ENCODE measurements around the gene PRPF38B.

DNA sequence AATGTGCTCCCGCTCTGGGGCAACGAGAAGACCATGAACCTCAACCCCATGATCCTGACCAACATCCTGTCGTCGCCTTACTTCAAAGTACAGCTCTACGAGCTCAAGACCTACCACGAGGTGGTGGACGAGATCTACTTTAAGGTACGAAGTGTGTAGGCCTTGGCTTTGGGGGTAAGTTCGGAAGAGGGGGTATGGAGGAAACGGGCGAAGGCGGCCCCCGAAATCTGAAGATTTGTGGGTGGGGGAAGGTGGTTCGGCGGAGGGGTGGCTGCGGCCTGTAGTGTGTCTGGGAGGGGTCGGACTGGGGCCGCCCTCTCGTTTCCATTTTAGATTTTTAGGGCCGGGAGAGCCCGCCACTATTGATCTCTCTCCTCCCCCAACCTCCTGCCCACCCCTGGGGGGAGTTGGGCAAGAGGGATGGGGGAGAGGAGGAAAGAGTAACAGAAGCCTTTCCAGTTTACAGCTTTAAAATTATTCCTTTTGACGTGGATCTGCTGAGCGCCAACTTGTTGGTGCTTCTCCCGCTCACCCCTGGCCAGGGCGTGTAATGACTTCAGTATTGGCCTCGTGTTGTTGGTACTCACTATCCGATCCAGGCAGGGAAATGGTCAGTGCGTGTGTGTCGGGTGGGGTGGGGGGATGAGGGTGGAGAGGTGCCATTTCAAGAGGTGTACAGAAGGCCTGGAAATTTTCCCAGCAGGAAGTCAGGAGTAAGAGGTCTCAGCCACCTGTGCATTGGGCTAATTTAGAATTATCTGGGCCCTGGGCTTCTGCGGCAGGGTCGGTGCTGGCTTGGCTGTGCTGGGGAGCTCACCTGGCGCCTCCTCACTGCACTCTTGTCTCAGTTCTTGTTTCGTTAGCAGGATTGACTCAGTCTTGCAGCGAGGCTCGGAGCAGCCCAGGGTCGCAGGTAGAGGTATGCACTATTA, 880 bp downstream of the PRPF38B start:
- TF ChIP-seq, protein P1, sequence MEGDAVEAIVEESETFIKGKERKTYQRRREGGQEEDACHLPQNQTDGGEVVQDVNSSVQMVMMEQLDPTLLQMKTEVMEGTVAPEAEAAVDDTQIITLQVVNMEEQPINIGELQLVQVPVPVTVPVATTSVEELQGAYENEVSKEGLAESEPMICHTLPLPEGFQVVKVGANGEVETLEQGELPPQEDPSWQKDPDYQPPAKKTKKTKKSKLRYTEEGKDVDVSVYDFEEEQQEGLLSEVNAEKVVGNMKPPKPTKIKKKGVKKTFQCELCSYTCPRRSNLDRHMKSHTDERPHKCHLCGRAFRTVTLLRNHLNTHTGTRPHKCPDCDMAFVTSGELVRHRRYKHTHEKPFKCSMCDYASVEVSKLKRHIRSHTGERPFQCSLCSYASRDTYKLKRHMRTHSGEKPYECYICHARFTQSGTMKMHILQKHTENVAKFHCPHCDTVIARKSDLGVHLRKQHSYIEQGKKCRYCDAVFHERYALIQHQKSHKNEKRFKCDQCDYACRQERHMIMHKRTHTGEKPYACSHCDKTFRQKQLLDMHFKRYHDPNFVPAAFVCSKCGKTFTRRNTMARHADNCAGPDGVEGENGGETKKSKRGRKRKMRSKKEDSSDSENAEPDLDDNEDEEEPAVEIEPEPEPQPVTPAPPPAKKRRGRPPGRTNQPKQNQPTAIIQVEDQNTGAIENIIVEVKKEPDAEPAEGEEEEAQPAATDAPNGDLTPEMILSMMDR (conservative IDR thresholded peaks at IDR 0.05 in 1 of 2, IDR thresholded peaks at IDR 0.05 in 1 of 2; ENCODE audit: extremely low read depth in 1 of 2, insufficient read depth in 1 of 2, low read depth in 1 of 2, low read length in 2 of 2), result peak in 1 of 2 donors; percentile 47
- no peak for TF ChIP-seq EZH2 (IDR thresholded peaks at IDR 0.05; ENCODE audit: borderline replicate concordance, low read length)
